ENCODE results near the gene DLGAP3. TPM values are rescaled to one million over a fixed set of nuclear protein-coding genes. Genes with fewer than 3 reads are reported as not detected.
"Not testable (repeated sequence)": the region's sequence is repeated elsewhere in the genome, so short reads cannot be mapped to it uniquely, and the experiment has no call there.

The DLGAP3 gene
- total RNA-seq, 5 donors from 2014 or later (not counting 1 experiment from before 2014, with no cell fraction given) = 0.78 to 1.6 (median 0.99) TPM

DNA sequence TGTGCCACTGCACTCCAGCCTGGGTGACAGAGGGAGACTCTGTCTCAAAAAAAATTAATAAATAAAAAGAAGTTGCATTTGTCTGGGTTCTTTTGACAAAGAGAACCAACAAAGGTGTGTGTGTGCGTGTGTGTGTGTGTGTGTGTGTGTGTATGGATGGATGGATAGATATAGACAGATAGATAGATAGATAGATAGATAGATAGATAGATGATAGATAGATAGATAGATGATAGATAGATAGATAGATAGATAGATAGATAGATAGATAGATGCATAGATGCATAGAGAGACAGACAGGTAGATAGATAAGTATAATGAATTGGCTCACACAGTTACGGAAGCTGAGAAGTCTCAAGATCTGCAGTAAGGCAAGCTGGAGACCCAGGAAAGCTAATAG, 12.3 kb upstream of the DLGAP3 start:
- not testable (repeated sequence) for H3K4me1 Mint-ChIP-seq

GRCh38 chr1:34930702-34931071, 1.2 kb upstream of the DLGAP3 start:
- Histone ChIP-seq H3K4me1 (ENCODE audit: control insufficient read depth in 1 of 2, extremely low read depth in 1 of 2, insufficient read depth in 2 of 2, low read length in 2 of 2) (peaks cover 4 to 19% of the 10 kb centered on the region in 2 experiments), H3K4me3 (ENCODE audit: control insufficient read depth in 1 of 2, extremely low read depth in 1 of 2, low read length in 1 of 2) (no peak overlapping the region), H3K27me3 (replicated peaks in 1 of 2; ENCODE audit: control insufficient read depth in 2 of 2, extremely low read depth in 1 of 2, insufficient read depth in 2 of 2, low read length in 1 of 2) (peaks cover 17 to 53% of the 10 kb centered on the region in 2 experiments), H3K36me3 (ENCODE audit: control insufficient read depth in 2 of 2, extremely low read depth in 1 of 2, insufficient read depth in 1 of 2, low read length in 1 of 2) (no peaks in the 10 kb centered on the region), H3K27ac (ENCODE audit: low read length) (no peak overlapping the region), H3K9me3 (no peaks in the 10 kb centered on the region)
- no peak overlapping the region for H3K27ac Mint-ChIP-seq
- no CpG with 5 or more reads among the region's 5 CpGs for WGBS (ENCODE audit: insufficient coverage)
- ATAC-seq (replicated peaks in 1 of 4) (no peak), DNase-seq (no peak)
- H3K4me3 Mint-ChIP-seq = peak overlapping the region; percentile 43 to 53 (median 46)
- H3K4me1 Mint-ChIP-seq = peaks cover 8 to 11% (median 9%) of the 10 kb centered on the region in 3 donors
- ChIA-PET POLR2A (no interaction called here), CTCF (no interaction called here)
- no peaks in the 10 kb centered on the region for H3K36me3 Mint-ChIP-seq
- H3K9me3 Mint-ChIP-seq = no peaks in the 10 kb centered on the region
- peaks cover 43 to 54% of the 10 kb centered on the region in 2 donors for H3K27me3 Mint-ChIP-seq

More for the DNA sequence above, 12.3 kb upstream of the DLGAP3 start:
- 100% methylated on average over 1 of the region's 2 CpGs for WGBS (ENCODE audit: insufficient coverage)
- H3K4me3 ChIP-seq (ENCODE audit: control insufficient read depth in 1 of 2, extremely low read depth in 1 of 2, low read length in 1 of 2); H3K36me3 ChIP-seq (ENCODE audit: control insufficient read depth in 2 of 2, extremely low read depth in 1 of 2, insufficient read depth in 1 of 2, low read length in 1 of 2); H3K36me3 Mint-ChIP-seq; DNase-seq; CTCF ChIA-PET; ATAC-seq (replicated peaks in 1 of 4); H3K9me3 Mint-ChIP-seq; H3K27ac Mint-ChIP-seq; H3K4me3 Mint-ChIP-seq; H3K9me3 ChIP-seq; POLR2A ChIA-PET; H3K27ac ChIP-seq (ENCODE audit: low read length); H3K4me1 ChIP-seq (ENCODE audit: control insufficient read depth in 1 of 2, extremely low read depth in 1 of 2, insufficient read depth in 2 of 2, low read length in 2 of 2): not testable (repeated sequence)
- peaks cover 6 to 24% of the 10 kb centered on the region in 2 experiments for H3K27me3 ChIP-seq (replicated peaks in 1 of 2; ENCODE audit: control insufficient read depth in 2 of 2, extremely low read depth in 1 of 2, insufficient read depth in 2 of 2, low read length in 1 of 2)
- peaks cover 21 to 36% of the 10 kb centered on the region in 2 donors for H3K27me3 Mint-ChIP-seq

- CTCF ChIA-PET = interaction anchor here in 1 of 2 donors (0.6 kb wide), 1 partner anchor 1616 kb away, joined by 4 read pairs; no protein-coding TSS in a partner anchor
- peak in 2 of 35 experiments; percentile 8 to 11 for DNase-seq
- Mint-ChIP-seq H3K4me3 (peak overlapping the region; percentile 43 to 53 (median 46)), H3K9me3 (no peaks in the 10 kb centered on the region), H3K36me3 (no peaks in the 10 kb centered on the region), H3K4me1 (peaks cover 8 to 11% (median 9%) of the 10 kb centered on the region in 3 donors), H3K27me3 (peaks cover 49 to 60% of the 10 kb centered on the region in 2 donors), H3K27ac (no peak overlapping the region)
- Histone ChIP-seq H3K4me3 (ENCODE audit: control insufficient read depth in 1 of 2, extremely low read depth in 1 of 2, low read length in 1 of 2) (peak overlapping the region; percentile 23 to 47), H3K27me3 (replicated peaks in 1 of 2; ENCODE audit: control insufficient read depth in 2 of 2, extremely low read depth in 1 of 2, insufficient read depth in 2 of 2, low read length in 1 of 2) (peaks cover 17 to 59% of the 10 kb centered on the region in 2 experiments), H3K36me3 (ENCODE audit: control insufficient read depth in 2 of 2, extremely low read depth in 1 of 2, insufficient read depth in 1 of 2, low read length in 1 of 2) (no peaks in the 10 kb centered on the region), H3K27ac (ENCODE audit: low read length) (no peak overlapping the region), H3K9me3 (no peaks in the 10 kb centered on the region), H3K4me1 (ENCODE audit: control insufficient read depth in 1 of 2, extremely low read depth in 1 of 2, insufficient read depth in 2 of 2, low read length in 2 of 2) (peaks cover 4 to 19% of the 10 kb centered on the region in 2 experiments)
- 7% methylated on average over 33 of the region's 61 CpGs for WGBS (ENCODE audit: insufficient coverage)
- peak in 3 of 4 experiments; percentile 6 to 32 (median 15) for ATAC-seq (replicated peaks in 1 of 4)
- POLR2A ChIA-PET = interaction anchor here in 1 of 2 donors (0.7 kb wide), 1 partner anchor 15 kb away, joined by 8 read pairs; no protein-coding TSS in a partner anchor
Measured at GRCh38 chr1:34929853-34930701, 627 bp upstream of the DLGAP3 start.

GRCh38 chr1:34928699-34929496, 552 bp downstream of the DLGAP3 start:
- DNase-seq = peak in 4 of 35 experiments; percentile 3 to 20 (median 14)

GRCh38 chr1:34928066-34928696, 1.3 kb downstream of the DLGAP3 start:
- Histone ChIP-seq H3K27ac (ENCODE audit: low read length) (no peak overlapping the region), H3K4me1 (ENCODE audit: control insufficient read depth in 1 of 2, extremely low read depth in 1 of 2, insufficient read depth in 2 of 2, low read length in 2 of 2) (peaks cover 4 to 19% of the 10 kb centered on the region in 2 experiments), H3K4me3 (ENCODE audit: control insufficient read depth in 1 of 2, extremely low read depth in 1 of 2, low read length in 1 of 2) (no peak overlapping the region), H3K27me3 (replicated peaks in 1 of 2; ENCODE audit: control insufficient read depth in 2 of 2, extremely low read depth in 1 of 2, insufficient read depth in 2 of 2, low read length in 1 of 2) (peaks cover 13 to 76% of the 10 kb centered on the region in 2 experiments), H3K9me3 (no peaks in the 10 kb centered on the region), H3K36me3 (ENCODE audit: control insufficient read depth in 2 of 2, extremely low read depth in 1 of 2, insufficient read depth in 1 of 2, low read length in 1 of 2) (no peaks in the 10 kb centered on the region)
- H3K27ac Mint-ChIP-seq = no peak overlapping the region
- CTCF ChIA-PET = interaction anchor here in 1 of 2 donors (0.5 kb wide), 1 partner anchor 299 kb away, joined by 10 read pairs; no protein-coding TSS in a partner anchor
- peaks cover 67 to 69% of the 10 kb centered on the region in 2 donors for H3K27me3 Mint-ChIP-seq
- POLR2A ChIA-PET = no interaction called here
- peaks cover 8 to 11% (median 9%) of the 10 kb centered on the region in 3 donors for H3K4me1 Mint-ChIP-seq
- H3K4me3 Mint-ChIP-seq = peak overlapping the region; percentile 77 to 84 (median 77)
- H3K36me3 Mint-ChIP-seq = no peaks in the 10 kb centered on the region
- no peaks in the 10 kb centered on the region for H3K9me3 Mint-ChIP-seq
- DNase-seq = peak in 1 of 35 experiments; percentile 2
- 25% methylated on average over 1 of the region's 9 CpGs for WGBS (ENCODE audit: insufficient coverage)
- no peak for ATAC-seq (replicated peaks in 1 of 4)

More at GRCh38 chr1:34928699-34929496, 552 bp downstream of the DLGAP3 start:
- Mint-ChIP-seq H3K9me3 (no peaks in the 10 kb centered on the region), H3K27ac (peak overlapping the region in 1 of 2 donors; percentile 7), H3K4me3 (peak overlapping the region; percentile 77 to 84 (median 77)), H3K4me1 (peaks cover 8 to 11% (median 9%) of the 10 kb centered on the region in 3 donors), H3K27me3 (peaks cover 60 to 62% of the 10 kb centered on the region in 2 donors), H3K36me3 (no peaks in the 10 kb centered on the region)
- Histone ChIP-seq H3K27me3 (replicated peaks in 1 of 2; ENCODE audit: control insufficient read depth in 2 of 2, extremely low read depth in 1 of 2, insufficient read depth in 2 of 2, low read length in 1 of 2) (peaks cover 17 to 69% of the 10 kb centered on the region in 2 experiments), H3K27ac (ENCODE audit: low read length) (no peak overlapping the region), H3K4me1 (ENCODE audit: control insufficient read depth in 1 of 2, extremely low read depth in 1 of 2, insufficient read depth in 2 of 2, low read length in 2 of 2) (peaks cover 4 to 19% of the 10 kb centered on the region in 2 experiments), H3K4me3 (ENCODE audit: control insufficient read depth in 1 of 2, extremely low read depth in 1 of 2, low read length in 1 of 2) (peak overlapping the region; percentile 31 to 62), H3K36me3 (ENCODE audit: control insufficient read depth in 2 of 2, extremely low read depth in 1 of 2, insufficient read depth in 1 of 2, low read length in 1 of 2) (no peaks in the 10 kb centered on the region), H3K9me3 (no peaks in the 10 kb centered on the region)
- ATAC-seq (replicated peaks in 1 of 4) = peak; percentile 26 to 43 (median 36)
- ChIA-PET POLR2A (interaction anchor here in 1 of 2 donors (0.7 kb wide), 1 partner anchor 14 kb away, joined by 8 read pairs; no protein-coding TSS in a partner anchor), CTCF (interaction anchor here in 1 of 2 donors (0.6 kb wide), 1 partner anchor 1618 kb away, joined by 4 read pairs; no protein-coding TSS in a partner anchor)
- 7% methylated on average over 66 of the region's 66 CpGs for WGBS (ENCODE audit: insufficient coverage)

Data from T-cell (primary cell).